ENCODE measurements around the gene MYT1. TPM values are rescaled to one million over a fixed set of nuclear protein-coding genes. Genes with fewer than 3 reads are reported as not detected.

MYT1 gene
- total and polyA plus RNA-seq, 2 of the 13 experiments (the other 11 are each of a cell fraction or from before 2014, with no cell fraction given): 0.58 to 2.5 TPM

GRCh38 chr20:64278317-64278681 lies 114.0 kb downstream of the MYT1 start:
- H3K27me3 ChIP-seq (ENCODE audit: control insufficient read depth in 1 of 2, insufficient read depth in 2 of 2, low read length in 2 of 2): no peaks in the 10 kb centered on the region
- FAIRE-seq: no peak
- peak; percentile 62 for ATAC-seq
- H3K36me3 ChIP-seq (replicated peaks in 1 of 2; ENCODE audit: control insufficient read depth in 1 of 2, insufficient read depth in 2 of 2, low read length in 2 of 2): peaks cover 5 to 13% of the 10 kb centered on the region in 2 experiments; a peak in 3 of 5 replicates
- H3K4me1 ChIP-seq (ENCODE audit: insufficient read depth, low read length): no peaks in the 10 kb centered on the region
- in situ Hi-C loops (cut with HindIII; ENCODE audit: extremely low pct_ligation_motif_present, low pct_unique_long_range_greater_than_20kb) (no loop called here), intact Hi-C loops (cut with micrococcal nuclease; ENCODE audit: unreplicated experiment) (no loop called here)
- BruUV-seq (replicated peaks): no TSS peak
- TF ChIP-seq ZNF296 (CRISPR knock-in tag; conservative IDR thresholded peaks at IDR 0.05) (no peak), GABPA (IDR thresholded peaks at IDR 0.05; ENCODE audit: low read depth, low read length) (0 out of 2 replicates have a peak, but pooled peaks have one; percentile 12), GABPA (CRISPR knock-in tag; IDR thresholded peaks at IDR 0.05; ENCODE audit: low read depth) (no peak)
- ChIA-PET CTCF (ENCODE audit: low intra/inter-chr PET ratio, low total read pairs) (interaction anchor here (1.5 kb wide), 1 partner anchor 7 kb away, joined by 3 read pairs; no protein-coding TSS in a partner anchor), POLR2A (no interaction called here)
- no peak overlapping the region for H3K27ac ChIP-seq (ENCODE audit: extremely low read length, insufficient read depth, low read length)
- WGBS (ENCODE audit: low lambda C conversion rate): 55% methylated on average over 3 of the region's 4 CpGs
- no peaks in the 10 kb centered on the region for H3K79me2 ChIP-seq (ENCODE audit: insufficient read depth, low read length)
- no peak overlapping the region for H3K9ac ChIP-seq (ENCODE audit: insufficient read depth, low read depth, low read length)
- H3K4me2 ChIP-seq (ENCODE audit: low read depth, low read length): no peak overlapping the region
- no peak overlapping the region for H2AFZ ChIP-seq (ENCODE audit: low read length)
- H3K4me3 ChIP-seq (replicated peaks in 1 of 3; ENCODE audit: insufficient read depth in 1 of 3, low read depth in 2 of 3, low read length in 3 of 3): no peak overlapping the region
- H3K9me3 ChIP-seq (ENCODE audit: low read length): no peaks in the 10 kb centered on the region
- no peak for DNase-seq (ENCODE audit: low spot score)
- H4K20me1 ChIP-seq (ENCODE audit: insufficient read depth, low read length): no peaks in the 10 kb centered on the region

- BruUV-seq (replicated peaks): no TSS peak
- FAIRE-seq: no peak
Observed at GRCh38 chr20:64279826-64280459, 115.7 kb downstream of the MYT1 start.

More at GRCh38 chr20:64279826-64280459, 115.7 kb downstream of the MYT1 start:
- Histone ChIP-seq H3K9ac (ENCODE audit: insufficient read depth, low read depth, low read length) (no peak overlapping the region), H4K20me1 (ENCODE audit: insufficient read depth, low read length) (no peaks in the 10 kb centered on the region), H3K9me3 (ENCODE audit: low read length) (peaks cover 5% of the 10 kb centered on the region), H3K4me3 (replicated peaks in 1 of 3; ENCODE audit: insufficient read depth in 1 of 3, low read depth in 2 of 3, low read length in 3 of 3) (no peak overlapping the region), H3K27me3 (ENCODE audit: control insufficient read depth in 1 of 2, insufficient read depth in 2 of 2, low read length in 2 of 2) (no peaks in the 10 kb centered on the region), H3K4me2 (ENCODE audit: low read depth, low read length) (no peak overlapping the region), H3K4me1 (ENCODE audit: insufficient read depth, low read length) (no peaks in the 10 kb centered on the region), H3K36me3 (replicated peaks in 1 of 2; ENCODE audit: control insufficient read depth in 1 of 2, insufficient read depth in 2 of 2, low read length in 2 of 2) (0 out of 5 replicates have a peak, but pooled peaks cover 0 to 2% of the 10 kb centered on the region in 2 experiments), H3K79me2 (ENCODE audit: insufficient read depth, low read length) (no peaks in the 10 kb centered on the region), H3K27ac (ENCODE audit: extremely low read length, insufficient read depth, low read length) (no peak overlapping the region), H2AFZ (ENCODE audit: low read length) (no peak overlapping the region)
- ATAC-seq: peak; percentile 42
- in situ Hi-C loops (cut with HindIII; ENCODE audit: extremely low pct_ligation_motif_present, low pct_unique_long_range_greater_than_20kb): no loop called here
- ChIA-PET CTCF (ENCODE audit: low intra/inter-chr PET ratio, low total read pairs) (no interaction called here), POLR2A (interaction anchor here (1.4 kb wide), 1 partner anchor 24 kb away, joined by 3 read pairs; no protein-coding TSS in a partner anchor)
- intact Hi-C loops (cut with micrococcal nuclease; ENCODE audit: unreplicated experiment): no loop called here
- WGBS (ENCODE audit: low lambda C conversion rate): 57% methylated on average over 6 of the region's 7 CpGs
- TF ChIP-seq SP140L (CRISPR knock-in tag; IDR thresholded peaks at IDR 0.05; ENCODE audit: borderline replicate concordance): no peak
- TF ChIP-seq ZBTB38 (CRISPR knock-in tag; IDR thresholded peaks at IDR 0.05): no peak
- TF ChIP-seq ZXDC (CRISPR knock-in tag; IDR thresholded peaks at IDR 0.05): 0 out of 2 replicates have a peak, but pooled peaks have one; percentile 27
- TF ChIP-seq ZNF563 (CRISPR knock-in tag; IDR thresholded peaks at IDR 0.05): no peak
- no peak for DNase-seq (ENCODE audit: low spot score)

All from HepG2 (cell line).